Iris pigment epithelial cell (primary cell): ENCODE data around the gene NELFCD.
A peak's percentile ranks its signal among the peaks of the same experiment; 100 is the strongest.
"Not testable (repeated sequence)": the region's sequence is repeated elsewhere in the genome, so short reads cannot be mapped to it uniquely, and the experiment has no call there.

Experiments used
- DNase-seq: peaks from one replicate; pipeline ENCODE4 v3.0.0-alpha.2; 2011; ENCODE audit warnings: low read depth

NELFCD gene

GRCh38 chr20:58980711-58981627, at the start of gene NELFCD:
Gene NELFCD, plus strand, starts transcription at chr20:58981256. Its CDS starts 54 bp downstream, at chr20:58981310.
- DNase-seq: peak; percentile 70

DNA sequence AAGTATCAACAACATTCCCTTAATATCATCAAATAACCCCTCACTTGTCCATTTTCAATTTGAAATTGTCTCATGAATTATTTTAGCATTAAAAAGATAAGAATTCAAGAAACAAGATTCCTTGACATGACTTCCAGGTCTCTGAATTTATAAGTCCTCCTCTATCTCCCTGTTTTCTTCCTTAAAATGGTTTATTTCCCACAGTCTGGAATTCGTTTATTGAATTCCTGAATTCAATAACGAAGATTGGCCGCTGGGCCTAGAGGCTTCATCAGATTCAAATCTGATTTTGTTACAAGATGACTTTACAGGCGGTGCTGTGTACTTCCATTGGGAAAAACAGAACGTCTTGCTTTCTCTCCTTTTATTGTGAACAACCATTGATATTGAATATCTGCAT, 48.9 kb upstream of the NELFCD start:
- DNase-seq: no peak

DNA sequence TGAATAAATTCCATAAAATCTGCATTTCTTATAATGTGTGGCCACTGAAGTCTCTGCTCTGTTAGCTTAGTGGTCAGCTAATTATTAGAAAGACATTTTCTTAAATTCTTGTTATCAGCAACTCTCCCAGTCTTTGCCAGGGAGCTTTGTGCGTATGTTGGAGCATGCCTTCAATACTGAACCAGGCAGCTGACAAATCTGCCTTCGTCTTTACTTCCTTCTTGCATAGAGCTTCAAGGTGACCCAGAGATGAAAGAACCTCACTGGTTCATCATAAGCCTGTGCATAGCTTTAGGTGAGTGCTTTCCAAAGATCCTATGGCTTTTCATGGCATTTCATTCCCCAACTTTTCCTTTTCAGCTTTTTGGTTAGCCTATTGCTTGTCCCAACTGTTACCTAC, 43.0 kb upstream of the NELFCD start:
- DNase-seq: no peak

- DNase-seq: no peak
These were observed 42.5 kb upstream of the NELFCD start for GRCh38 chr20:58938541-58938940.

- DNase-seq: no peak
These were observed 39.6 kb upstream of the NELFCD start for GRCh38 chr20:58941471-58941870.

DNA sequence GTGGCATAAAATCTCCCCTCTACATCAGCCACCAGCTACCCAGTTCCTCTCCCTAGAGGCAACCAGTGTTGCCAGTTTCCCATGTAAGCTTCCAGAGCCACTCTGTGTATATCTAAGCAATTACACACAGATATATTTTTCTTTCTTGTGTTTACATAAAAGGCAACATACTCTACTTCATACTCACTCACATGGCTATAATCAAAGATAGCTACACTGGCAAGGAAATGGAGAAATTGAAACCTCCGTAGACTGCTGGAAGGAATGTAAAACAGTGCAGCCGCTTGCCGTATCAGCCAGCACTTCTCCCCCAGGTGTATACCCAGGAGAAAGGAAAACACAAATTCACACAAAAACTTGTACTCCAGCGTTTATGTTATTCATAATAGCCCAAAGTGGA, 38.5 kb upstream of the NELFCD start:
- DNase-seq: peak; percentile 9

GRCh38 chr20:58944610-58945009, 36.4 kb upstream of the NELFCD start:
- no peak for DNase-seq

DNA sequence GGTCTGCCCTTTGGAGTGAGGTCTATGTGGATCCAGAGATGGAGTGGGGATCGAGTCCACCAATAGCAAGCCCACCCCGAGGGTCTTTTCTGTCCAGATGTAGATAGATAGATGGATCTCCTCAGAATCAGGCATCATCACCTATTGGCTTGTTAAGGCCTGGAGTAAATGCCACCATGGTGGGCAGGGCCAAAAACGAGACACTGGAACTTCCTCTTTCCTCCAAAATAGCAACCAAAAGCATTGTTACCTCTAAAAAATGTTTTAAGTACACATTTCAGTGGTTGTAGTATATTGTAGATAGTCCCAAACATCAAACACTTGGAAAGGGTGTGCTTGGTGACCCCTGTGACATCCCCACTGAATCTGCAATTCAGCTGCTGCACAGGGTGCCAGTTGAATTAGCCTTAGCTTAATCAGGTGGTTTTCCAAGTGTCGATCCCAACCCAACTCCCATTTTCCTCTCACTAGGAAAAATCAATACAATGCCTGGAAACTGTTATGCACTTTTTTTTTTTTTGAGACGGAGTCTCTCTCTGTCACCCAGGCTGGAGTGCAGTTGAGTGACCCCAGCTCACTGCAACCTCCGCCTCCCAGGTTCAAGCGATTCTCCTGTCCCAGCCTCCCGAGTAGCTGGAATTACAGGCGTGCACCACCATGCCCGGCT, 35.0 kb upstream of the NELFCD start:
- no peak for DNase-seq

DNA sequence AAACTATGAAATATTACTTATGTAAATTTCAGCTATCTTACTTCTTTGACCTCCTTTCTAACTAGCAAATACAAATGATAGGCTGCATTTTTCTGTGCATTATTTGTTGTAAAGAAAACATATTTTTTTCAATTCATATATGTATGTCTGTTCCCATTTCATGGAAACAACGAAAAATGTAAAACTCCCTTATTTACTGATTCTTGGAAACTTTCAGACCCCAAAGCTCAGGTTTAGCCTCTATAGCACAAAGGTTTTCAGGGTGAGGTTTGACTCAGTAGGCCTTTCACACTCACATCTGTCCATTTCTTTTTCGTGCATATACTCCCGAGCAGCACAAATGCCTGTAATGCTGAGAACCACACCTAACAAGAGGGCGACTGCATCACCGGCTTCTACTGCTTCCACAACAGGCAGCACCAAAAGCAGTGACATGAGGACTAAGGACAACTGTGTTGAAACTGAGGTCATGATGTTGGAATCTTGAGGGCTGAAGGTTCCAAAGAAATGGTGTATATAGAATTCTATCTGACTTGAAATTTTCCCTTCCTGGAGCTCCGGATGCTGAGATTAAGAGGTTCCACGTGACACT, 33.2 kb upstream of the NELFCD start:
- not testable (repeated sequence) for DNase-seq

DNA sequence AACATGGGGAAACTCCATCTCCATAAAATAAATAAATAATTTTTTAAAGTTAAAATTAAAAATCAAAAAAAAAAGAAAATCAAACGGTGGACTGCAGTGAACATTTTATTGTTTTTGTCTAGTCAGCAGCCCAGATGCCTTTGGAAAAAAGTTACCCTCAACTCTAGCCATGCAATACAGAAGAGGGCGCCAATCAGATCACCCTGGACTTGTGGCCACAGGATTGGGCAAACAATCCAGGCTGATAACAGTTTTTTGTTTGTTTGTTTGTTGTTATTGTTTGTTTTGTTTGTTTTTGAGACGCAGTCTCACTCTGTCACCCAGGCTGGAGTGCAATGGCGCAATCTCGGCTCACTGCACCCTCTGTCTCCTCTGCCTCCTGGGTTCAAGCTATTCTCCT, 30.5 kb upstream of the NELFCD start:
- DNase-seq: no peak

DNA sequence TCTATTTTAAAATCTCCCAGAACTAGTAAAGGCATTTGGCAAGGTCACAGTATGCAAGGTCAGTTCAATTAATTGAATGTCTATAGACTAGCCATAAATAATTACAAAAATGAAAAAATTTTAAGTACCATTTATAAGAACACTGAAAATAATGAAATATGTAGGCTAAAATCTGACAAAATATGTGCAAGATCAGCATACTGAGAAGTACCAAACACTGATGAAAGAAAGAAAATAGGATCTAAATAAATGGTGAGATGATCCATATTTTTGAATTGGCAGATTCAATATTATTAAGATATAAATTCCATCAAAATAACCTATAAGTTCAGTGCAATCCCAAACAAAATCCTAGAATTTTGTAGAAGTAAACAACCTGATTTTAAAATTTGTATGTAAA, 28.0 kb upstream of the NELFCD start:
- DNase-seq: no peak

- no peak for DNase-seq
These were observed 25.0 kb upstream of the NELFCD start for GRCh38 chr20:58956078-58956477.

GRCh38 chr20:58959652-58960051, 21.4 kb upstream of the NELFCD start:
- no peak for DNase-seq

DNA sequence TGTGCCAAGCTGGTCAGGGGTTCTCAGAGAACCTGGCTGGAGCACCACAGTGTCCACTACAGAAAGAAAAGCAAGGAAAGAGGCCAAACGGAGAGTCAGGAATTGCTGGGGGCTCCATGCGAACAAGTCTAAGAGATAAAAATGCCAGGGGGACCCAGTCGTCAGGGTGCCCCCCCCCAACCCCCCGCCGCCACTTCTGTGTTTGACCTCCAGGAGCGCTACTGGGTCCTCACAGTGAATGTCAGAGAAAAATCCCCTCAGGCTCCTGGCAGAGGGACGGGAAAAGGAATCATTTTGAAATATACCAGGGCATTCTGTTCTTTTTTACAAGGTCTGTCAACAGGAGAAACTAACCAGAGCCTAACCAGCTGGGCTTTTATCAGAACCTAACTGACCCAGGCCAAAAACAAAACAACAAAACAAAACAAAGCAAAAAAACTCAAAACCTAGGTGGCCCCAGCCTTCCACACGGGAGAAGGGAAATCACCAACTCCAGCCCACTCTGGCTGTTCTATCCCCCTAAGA, 17.9 kb upstream of the NELFCD start:
- DNase-seq: no peak

DNA sequence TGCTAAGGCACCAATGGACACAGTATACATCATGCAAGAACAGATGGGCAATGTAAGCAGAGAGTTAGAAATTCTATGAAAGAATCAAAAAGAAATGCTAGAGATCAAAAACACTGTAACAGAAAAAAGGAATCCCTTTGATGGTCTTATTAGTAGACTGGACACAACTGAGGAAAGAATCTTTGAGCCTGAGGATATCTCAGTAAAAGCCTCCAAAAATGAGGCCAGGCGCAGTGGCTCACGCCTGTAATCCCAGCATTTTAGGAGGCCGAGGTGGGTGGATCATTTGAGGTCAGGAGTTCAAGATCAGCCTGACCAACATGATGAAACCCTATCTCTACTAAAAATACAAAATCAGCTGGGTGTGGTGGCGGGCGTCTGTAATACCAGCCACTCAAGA, 17.1 kb upstream of the NELFCD start:
- not testable (repeated sequence) for DNase-seq

GRCh38 chr20:58965270-58966064, 15.6 kb upstream of the NELFCD start:
- DNase-seq: no peak

GRCh38 chr20:58967652-58968429, 13.2 kb upstream of the NELFCD start:
- no peak for DNase-seq

DNA sequence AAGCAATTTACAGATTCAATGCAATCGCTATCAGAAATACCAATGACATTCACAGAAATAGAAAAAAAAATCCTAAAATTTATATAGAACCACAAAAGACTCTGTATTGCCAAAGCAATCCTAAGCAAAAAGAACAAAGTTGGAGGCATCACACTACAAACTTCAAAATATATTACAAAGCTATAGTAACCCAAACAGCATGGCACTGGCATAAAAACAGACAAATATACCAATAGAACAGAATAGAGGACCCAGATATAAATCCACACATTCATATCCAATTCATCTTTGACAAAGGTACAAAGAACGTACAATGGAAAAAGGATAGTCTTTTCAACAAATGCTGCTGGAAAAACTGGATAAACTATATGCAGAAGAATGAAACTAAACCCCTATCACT, 11.6 kb upstream of the NELFCD start:
- DNase-seq: no peak

DNA sequence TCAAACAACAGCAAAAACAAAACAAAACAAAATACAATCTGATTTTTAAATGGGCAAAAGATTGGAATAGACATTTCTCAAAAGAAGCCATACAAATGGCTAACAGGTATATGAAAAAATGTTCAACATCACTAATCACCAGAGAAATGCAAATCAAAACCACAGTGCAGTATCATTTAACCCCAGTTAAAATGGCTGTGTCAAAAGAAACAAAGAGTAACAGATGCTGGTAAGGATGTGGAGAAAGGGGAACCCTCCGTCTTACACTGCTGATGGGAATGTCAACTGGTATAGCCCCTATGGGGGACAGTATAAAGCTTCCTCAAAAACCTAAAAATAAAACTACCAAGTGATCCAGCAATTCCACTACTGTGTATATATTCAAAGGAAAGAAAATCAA, 10.9 kb upstream of the NELFCD start:
- no peak for DNase-seq

- no peak for DNase-seq
These were observed 9.6 kb upstream of the NELFCD start for GRCh38 chr20:58971429-58971828.

DNA sequence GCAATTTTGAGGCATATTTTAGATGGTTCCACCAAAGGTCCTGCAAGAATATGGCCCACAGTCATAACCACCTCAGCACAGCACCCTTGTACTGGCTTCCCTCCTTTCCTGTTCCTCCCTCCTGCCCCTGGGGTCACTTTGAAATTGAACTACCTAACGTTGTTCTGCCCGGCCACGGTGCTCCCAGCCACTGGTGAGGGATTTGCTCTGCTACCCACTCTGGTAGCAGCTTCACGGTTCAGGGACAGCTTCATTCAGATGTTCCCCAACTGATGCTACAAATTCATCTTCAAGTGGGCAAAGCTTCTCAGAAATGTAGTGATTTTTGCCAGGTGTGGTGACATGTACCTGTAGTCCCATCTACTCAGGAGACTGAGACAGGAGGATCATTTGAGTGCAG, 7.9 kb upstream of the NELFCD start:
- DNase-seq: no peak
